Ramos (cell line): ENCODE results near the gene LRCH2.
"Not testable (repeated sequence)": the region's sequence is repeated elsewhere in the genome, so short reads cannot be mapped to it uniquely, and the experiment has no call there.

Experiments used
- in situ Hi-C: fragments of 300-500 bp; cut with MboI; formaldehyde crosslinking; loops from one replicate; pipeline ENCODE4 v1.14.3; 2022; ENCODE audit warnings: low sequenced_read_pairs; ENCODE audit not compliant: unreplicated experiment

LRCH2 gene, protein sequence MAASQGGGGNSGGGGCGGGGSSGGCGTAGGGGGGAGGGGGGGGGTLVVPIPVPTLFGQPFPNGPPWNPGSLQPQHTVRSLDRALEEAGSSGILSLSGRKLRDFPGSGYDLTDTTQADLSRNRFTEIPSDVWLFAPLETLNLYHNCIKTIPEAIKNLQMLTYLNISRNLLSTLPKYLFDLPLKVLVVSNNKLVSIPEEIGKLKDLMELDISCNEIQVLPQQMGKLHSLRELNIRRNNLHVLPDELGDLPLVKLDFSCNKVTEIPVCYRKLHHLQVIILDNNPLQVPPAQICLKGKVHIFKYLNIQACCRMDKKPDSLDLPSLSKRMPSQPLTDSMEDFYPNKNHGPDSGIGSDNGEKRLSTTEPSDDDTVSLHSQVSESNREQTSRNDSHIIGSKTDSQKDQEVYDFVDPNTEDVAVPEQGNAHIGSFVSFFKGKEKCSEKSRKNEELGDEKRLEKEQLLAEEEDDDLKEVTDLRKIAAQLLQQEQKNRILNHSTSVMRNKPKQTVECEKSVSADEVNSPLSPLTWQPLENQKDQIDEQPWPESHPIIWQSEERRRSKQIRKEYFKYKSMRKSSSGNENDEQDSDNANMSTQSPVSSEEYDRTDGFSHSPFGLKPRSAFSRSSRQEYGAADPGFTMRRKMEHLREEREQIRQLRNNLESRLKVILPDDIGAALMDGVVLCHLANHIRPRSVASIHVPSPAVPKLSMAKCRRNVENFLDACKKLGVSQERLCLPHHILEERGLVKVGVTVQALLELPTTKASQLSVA

DNA sequence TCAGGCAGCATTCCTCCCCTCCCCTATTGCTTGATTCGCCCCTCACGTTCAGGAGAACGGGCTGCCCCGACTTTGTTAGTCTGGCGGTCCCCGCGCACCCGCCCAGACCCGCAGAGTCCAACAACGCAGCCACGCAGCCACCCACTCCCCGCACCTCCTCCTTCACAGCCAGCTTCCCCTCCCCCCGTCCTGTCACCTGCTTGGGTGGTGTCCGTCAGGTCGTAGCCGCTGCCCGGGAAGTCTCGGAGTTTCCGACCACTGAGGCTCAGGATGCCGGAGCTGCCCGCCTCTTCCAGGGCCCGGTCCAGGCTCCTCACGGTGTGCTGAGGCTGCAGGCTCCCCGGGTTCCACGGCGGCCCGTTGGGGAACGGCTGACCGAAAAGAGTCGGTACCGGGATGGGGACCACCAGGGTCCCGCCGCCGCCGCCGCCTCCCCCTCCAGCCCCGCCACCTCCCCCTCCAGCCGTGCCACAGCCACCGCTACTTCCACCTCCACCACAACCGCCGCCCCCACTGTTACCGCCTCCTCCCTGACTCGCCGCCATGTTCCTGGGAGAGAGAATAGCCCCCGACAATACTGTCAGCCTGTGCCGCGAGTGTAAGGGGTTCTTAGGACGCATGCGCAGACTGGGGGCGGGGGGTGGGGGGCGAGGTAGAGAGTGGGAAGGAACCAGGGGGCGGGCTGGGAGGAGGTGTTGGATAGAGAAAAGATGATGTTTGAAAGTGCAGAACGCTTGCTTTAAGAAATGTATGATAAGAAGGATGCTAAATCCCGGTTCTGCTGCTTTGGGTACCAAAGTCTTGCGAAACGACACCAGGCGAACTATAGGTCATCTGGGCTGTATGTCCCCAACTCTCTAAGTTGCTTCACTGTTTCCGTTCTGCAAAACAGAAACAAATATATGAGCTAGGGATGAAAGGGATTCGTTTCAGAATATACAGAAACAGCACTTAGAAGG lies at the start of gene LRCH2:
Gene LRCH2, minus strand, starts transcription at position 600 of the 959 bp plus-strand sequence. Its CDS starts 55 bp downstream, at position 545.
- in situ Hi-C loops = no loop called here

- in situ Hi-C loops = no loop called here
Observed at GRCh38 chrX:115269051-115269683, 35.3 kb upstream of the LRCH2 start.

DNA sequence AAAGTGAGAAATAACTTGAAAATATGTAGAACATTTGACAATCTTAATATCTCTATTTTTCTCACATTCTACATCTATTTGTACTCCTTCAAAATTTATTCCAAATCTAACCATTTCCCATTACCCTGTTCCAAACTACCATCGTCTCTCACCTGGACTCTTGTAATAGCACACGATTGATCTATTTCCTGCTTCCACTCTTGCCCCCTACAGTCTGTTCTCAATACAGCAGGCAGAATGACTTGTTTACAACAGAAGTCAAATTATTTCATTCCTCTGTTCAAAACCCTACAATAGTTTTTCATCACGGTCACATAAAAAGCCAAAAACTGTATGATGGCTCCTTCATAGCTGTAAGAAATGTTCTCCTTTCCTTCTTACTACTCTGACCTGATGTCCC lies 34.5 kb upstream of the LRCH2 start:
- in situ Hi-C loops = no loop called here

DNA sequence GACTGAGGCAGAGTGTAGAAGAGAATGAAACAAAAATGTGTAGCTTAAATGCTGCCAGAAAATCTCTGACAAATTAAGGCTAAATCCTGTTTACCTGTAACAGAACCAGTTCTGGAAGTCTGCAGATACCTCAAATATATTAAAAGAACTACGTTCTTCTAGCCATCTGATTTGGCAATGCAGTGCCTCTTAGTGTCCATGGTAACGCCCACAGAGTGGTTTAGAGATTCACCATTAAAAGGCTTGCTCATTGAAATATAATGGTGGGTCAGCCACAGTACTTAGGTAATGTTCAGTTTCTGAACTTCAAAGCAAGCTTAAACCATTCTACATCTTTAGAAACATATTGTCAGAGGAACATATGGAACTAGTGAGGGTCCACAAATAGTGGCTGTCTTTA lies 32.4 kb upstream of the LRCH2 start:
- in situ Hi-C loops = no loop called here

- in situ Hi-C loops = no loop called here
Observed at GRCh38 chrX:115264009-115264408, 30.1 kb upstream of the LRCH2 start.

GRCh38 chrX:115261148-115261547 lies 27.3 kb upstream of the LRCH2 start:
- in situ Hi-C loops = no loop called here

- in situ Hi-C loops = no loop called here
Observed at GRCh38 chrX:115260330-115260729, 26.4 kb upstream of the LRCH2 start.

GRCh38 chrX:115259238-115259875 lies 25.5 kb upstream of the LRCH2 start:
- in situ Hi-C loops = no loop called here

DNA sequence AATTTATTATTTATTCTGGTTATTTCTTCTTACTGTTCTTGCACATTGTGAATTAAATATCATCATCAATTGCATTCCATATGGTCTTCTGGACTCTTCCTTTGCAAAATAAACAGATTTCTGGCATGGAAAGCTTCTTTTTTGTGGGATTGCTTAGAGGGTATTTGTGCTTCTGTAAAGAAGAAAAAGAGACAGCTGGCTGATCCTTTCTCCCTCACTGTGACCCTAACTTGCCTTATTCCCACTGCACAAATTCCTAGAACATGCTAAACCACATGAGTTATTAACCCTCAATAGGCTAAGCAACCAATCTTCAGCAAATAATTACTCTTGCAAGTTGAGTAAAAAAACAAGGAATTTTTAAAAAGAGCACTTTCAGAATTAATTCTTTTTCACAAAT lies 23.8 kb upstream of the LRCH2 start:
- in situ Hi-C loops = no loop called here

DNA sequence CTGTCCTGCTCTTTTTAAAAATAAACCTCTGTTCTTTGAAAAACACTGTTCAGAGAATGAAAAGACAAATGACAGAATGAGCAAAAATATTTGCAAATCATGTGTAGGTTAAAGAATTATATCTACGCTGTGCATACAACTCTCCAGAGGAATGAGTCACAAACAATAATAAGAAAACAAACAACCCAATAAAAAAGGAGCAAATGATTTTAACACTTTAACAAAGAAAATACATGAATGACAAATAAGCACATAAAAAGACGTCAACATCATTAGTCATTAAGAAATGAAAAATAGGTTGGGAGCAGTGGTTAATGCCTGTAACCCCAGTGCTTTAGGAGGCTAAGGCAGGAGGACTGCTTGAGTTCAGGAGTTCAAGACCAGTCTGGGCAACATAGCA lies 21.1 kb upstream of the LRCH2 start:
- in situ Hi-C loops = no loop called here

DNA sequence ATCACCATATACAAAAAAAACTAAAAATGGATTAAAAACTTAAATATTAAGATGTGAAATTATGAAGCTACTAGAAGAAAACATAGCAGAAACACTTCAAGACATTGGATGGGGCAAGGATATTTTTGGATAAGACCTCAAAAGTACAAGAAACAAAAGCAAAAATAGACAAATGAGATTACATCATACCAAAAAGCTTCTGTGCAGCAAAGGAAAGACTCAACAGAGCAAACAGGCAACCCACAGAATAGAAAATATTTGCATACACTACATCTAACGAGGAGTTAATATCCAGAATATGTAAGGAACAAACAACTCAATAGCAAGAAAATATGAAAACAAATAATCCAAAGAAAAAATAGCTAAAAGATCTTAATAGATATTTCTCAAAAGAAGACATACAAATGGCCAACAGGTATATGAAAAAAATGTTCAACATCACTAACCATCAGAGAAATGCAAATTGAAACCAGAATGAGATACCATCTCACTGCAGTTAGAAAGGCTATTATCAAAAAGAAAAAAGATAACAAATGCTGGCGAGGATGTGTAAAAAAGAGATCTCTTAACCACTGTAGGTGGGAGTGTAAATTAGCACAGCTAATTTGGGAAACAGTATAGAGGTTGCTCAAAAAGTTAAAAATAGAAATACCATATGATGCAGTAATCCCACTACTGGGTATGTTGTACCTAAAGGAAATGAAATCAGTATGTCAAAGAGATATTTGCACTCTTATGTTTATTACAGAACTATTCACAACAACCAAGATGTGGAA lies 17.8 kb upstream of the LRCH2 start:
- in situ Hi-C loops = no loop called here

DNA sequence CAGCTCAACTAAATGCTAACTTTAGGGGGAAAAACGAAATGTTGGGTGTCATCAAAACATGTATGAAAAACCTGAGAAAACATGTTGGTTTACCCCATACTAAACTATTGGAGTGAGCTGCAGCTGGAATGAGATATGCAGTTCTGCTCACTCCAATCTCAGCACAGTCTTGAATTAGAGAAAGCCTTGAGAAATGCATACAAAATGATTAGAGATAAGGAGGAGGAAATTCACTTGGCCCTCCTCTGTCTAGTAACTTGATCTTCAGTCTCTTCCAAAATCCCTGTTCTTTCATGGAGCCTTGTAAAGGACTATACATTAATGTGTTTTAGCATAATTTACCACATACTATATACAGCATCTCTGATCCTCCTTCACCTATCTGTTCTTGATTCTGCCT lies 3.2 kb upstream of the LRCH2 start:
- in situ Hi-C loops = no loop called here

GRCh38 chrX:115236560-115236959 lies 2.7 kb upstream of the LRCH2 start:
- in situ Hi-C loops = no loop called here

DNA sequence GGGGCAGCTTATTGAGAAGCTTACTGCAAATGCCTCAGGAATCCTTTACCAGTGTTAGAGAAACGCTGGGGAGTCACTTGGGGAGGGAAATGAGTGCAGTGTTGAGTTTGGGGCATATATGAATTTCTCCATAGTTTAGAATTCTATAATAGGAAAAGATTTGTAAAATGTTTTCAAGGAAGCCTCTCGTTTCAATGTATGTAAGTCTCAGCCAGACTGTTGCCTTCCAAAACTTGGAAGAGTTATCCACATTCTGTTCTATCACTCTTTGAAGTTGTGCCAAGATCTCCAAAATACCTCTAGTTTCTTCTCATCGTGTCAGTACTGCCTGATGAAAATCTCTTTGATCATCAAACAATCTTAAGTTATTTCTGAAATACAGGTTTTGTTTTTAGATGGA lies 565 bp upstream of the LRCH2 start:
- in situ Hi-C loops = no loop called here

DNA sequence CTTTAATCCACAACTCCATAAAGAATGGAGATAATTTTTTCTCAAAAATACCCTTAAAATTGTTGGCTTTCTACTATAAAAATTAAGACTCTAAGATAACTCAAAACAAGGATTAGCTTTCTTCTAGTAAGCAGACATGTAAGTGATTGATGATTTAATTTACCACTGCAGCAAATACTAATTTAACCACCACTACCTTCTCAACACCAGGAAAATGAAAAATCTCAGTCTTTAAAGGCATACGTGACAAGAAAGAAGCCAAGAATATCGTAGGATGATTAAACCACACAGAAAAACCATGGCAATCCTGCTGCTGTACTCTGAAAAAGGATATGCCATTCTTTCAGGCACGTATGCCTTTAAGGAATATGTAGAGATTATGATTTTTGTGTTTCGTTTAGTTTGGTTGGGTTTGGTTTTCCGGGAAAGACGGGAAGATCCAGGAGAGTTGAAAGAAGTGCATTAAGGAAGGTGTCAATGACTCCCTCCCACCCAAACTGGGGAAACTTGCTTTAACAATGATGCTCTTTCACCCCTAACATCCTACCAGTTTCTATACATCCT lies 881 bp downstream of the LRCH2 start:
- in situ Hi-C loops = no loop called here

- in situ Hi-C loops = no loop called here
Observed at GRCh38 chrX:115229337-115230003, 4.4 kb downstream of the LRCH2 start.

GRCh38 chrX:115226929-115227328 lies 7.0 kb downstream of the LRCH2 start:
- in situ Hi-C loops = no loop called here

DNA sequence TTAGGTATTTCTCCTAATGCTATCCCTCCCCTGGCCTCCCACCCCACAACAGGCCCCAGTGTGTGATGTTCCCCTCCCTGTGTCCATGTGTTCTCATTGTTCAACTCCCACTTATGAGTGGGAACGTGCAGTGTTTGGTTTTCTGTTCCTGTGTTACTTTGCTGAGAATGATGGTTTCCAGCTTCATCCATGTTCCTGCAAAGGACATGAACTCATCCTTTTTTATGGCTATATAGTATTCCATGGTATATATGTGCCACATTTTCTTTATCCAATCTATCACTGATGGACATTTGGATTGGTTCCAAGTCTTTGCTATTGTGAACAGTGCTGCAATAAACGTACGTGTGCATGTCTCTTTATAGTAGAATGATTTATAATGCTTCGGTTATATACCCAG lies 16.6 kb downstream of the LRCH2 start:
- in situ Hi-C loops = not testable (repeated sequence)
